NOMO-1 treated with DMSO at 0.1 percent for 48 hours (cell line): ENCODE data around the gene MTHFR.
"Not testable (repeated sequence)": the region's sequence is repeated elsewhere in the genome, so short reads cannot be mapped to it uniquely, and the experiment has no call there.

Experiments used
- DNase-seq: peaks from one replicate; lab custom pipeline; 2025; ENCODE audit not compliant: unreplicated experiment; lab: John Stamatoyannopoulos, UW

MTHFR gene

GRCh38 chr1:11833900-11834299, 28.1 kb upstream of the MTHFR start:
- no peak for DNase-seq

GRCh38 chr1:11833497-11833896, 27.7 kb upstream of the MTHFR start:
- no peak for DNase-seq

- DNase-seq: no peak
These were observed 26.4 kb upstream of the MTHFR start for GRCh38 chr1:11831945-11832725.

- no peak for DNase-seq
These were observed 22.7 kb upstream of the MTHFR start for GRCh38 chr1:11828511-11828910.

- DNase-seq: no peak
These were observed 21.2 kb upstream of the MTHFR start for GRCh38 chr1:11826946-11827345.

- no peak for DNase-seq
These were observed 19.4 kb upstream of the MTHFR start for GRCh38 chr1:11825131-11825530.

GRCh38 chr1:11823366-11824137, 17.8 kb upstream of the MTHFR start:
- DNase-seq: no peak

GRCh38 chr1:11822091-11822490, 16.3 kb upstream of the MTHFR start:
- DNase-seq: no peak

GRCh38 chr1:11817192-11817591, 11.4 kb upstream of the MTHFR start:
- DNase-seq: no peak

- peak; percentile 65 for DNase-seq
These were observed 7.3 kb upstream of the MTHFR start for GRCh38 chr1:11813021-11813420.

- DNase-seq: no peak
These were observed 1.4 kb upstream of the MTHFR start for GRCh38 chr1:11807133-11807532.

- DNase-seq: no peak
These were observed 658 bp upstream of the MTHFR start for GRCh38 chr1:11806307-11806936.

- DNase-seq: no peak
These were observed 920 bp downstream of the MTHFR start for GRCh38 chr1:11804666-11805421.

GRCh38 chr1:11803924-11804665, 1.7 kb downstream of the MTHFR start:
- DNase-seq: not testable (repeated sequence)

- DNase-seq: peak; percentile 88
These were observed 2.5 kb downstream of the MTHFR start for GRCh38 chr1:11802973-11803885.

GRCh38 chr1:11802616-11802972, 3.2 kb downstream of the MTHFR start:
- peak; percentile 18 for DNase-seq

GRCh38 chr1:11800756-11801433, 4.9 kb downstream of the MTHFR start:
- no peak for DNase-seq

- DNase-seq: no peak
These were observed 5.4 kb downstream of the MTHFR start for GRCh38 chr1:11800391-11800755.

GRCh38 chr1:11799896-11800295, 5.9 kb downstream of the MTHFR start:
- DNase-seq: no peak
